Measurements from ENCODE around the gene GPR89B.
"Not testable (repeated sequence)": the region's sequence is repeated elsewhere in the genome, so short reads cannot be mapped to it uniquely, and the experiment has no call there.

DNA sequence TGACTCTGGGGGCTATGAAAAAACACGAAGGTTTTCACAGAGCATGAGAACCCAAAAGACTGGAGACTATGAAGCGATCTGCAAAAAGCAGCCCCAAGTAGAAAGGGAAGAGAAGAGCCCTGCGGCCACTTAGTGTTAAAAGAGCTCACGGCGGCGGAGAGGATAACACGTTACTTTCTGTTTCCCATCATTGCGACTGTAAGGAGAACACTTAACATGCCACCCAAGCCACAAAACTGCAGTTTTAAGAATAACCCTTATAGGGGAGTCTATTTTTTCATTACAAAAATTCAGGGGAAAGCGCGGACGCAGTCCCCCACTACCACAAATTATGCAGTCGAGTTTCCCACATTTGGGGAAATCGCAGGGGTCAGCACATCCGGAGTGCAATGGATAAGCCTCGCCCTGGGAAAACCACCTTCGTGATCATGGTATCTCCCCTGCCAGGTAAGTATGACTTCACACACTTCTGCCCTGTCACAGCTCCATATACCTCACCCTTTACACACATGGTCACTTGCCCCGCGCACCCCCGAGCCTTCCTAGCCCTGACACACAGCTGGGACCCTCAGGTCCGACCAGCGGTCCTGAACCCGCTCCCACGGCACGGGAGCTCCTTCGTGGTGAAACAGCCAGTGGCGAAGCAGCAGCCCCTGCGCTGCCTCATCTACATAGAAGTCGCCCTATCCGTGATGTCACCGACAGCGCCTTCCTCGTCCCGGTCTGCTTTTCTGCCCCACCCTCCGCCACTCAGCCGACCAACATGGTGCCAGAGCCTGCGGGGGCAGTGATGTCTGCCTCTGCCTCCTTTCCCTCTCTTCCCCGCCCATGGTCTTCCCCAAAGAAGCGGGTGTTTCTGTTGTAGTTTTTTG, 110.5 kb downstream of the GPR89B start:
- TF ChIP-seq CTCF (conservative IDR thresholded peaks at IDR 0.05 in 1 of 2, IDR thresholded peaks at IDR 0.05 in 1 of 2; ENCODE audit: low read depth in 1 of 2, low read length in 2 of 2); EZH2 (IDR thresholded peaks at IDR 0.05; ENCODE audit: low read length, missing control alignments): not testable (repeated sequence)
